Endometrial microvascular endothelial cells (primary cell): ENCODE results near the gene MAN2A1. TPM values are rescaled to one million over a fixed set of nuclear protein-coding genes. Genes with fewer than 3 reads are reported as not detected.

ENCODE experiments used
- in situ Hi-C: cut with HindIII; loops from 2 replicates; pipeline ENCODE4 v1.10.0; 2017; ENCODE audit warnings: low sequenced_read_pairs, low pct_unique_long_range_greater_than_20kb; ENCODE audit errors: inconsistent ontology term
- total RNA-seq: library from RNA; depleted of rRNA; stranded (reverse); fragments of >200 nt; gene quantifications from one replicate; pipeline ENCODE4 v1.2.3, GENCODE V29; 2015; ENCODE audit errors: inconsistent ontology term

The MAN2A1 gene
- total RNA-seq, 1 donor from 2014 or later: 89.2 TPM

GRCh38 chr5:109701792-109702191 is 12.1 kb downstream of the MAN2A1 start:
- in situ Hi-C loops: no loop called here

GRCh38 chr5:109703166-109703565 is 13.4 kb downstream of the MAN2A1 start:
- in situ Hi-C loops: no loop called here

GRCh38 chr5:109703829-109704228 is 14.1 kb downstream of the MAN2A1 start:
- in situ Hi-C loops: no loop called here

GRCh38 chr5:109704282-109704952 is 14.7 kb downstream of the MAN2A1 start:
- in situ Hi-C loops: no loop called here

- in situ Hi-C loops: no loop called here
Observed at GRCh38 chr5:109705596-109705995, 15.9 kb downstream of the MAN2A1 start.

GRCh38 chr5:109706095-109706494 is 16.4 kb downstream of the MAN2A1 start:
- in situ Hi-C loops: no loop called here

GRCh38 chr5:109707531-109707930 is 17.8 kb downstream of the MAN2A1 start:
- in situ Hi-C loops: no loop called here

- in situ Hi-C loops: no loop called here
Observed at GRCh38 chr5:109708813-109709212, 19.1 kb downstream of the MAN2A1 start.

- in situ Hi-C loops: no loop called here
Observed at GRCh38 chr5:109709225-109709624, 19.5 kb downstream of the MAN2A1 start.

- in situ Hi-C loops: no loop called here
Observed at GRCh38 chr5:109711673-109712072, 21.9 kb downstream of the MAN2A1 start.

- in situ Hi-C loops: no loop called here
Observed at GRCh38 chr5:109713453-109713852, 23.7 kb downstream of the MAN2A1 start.

- in situ Hi-C loops: no loop called here
Observed at GRCh38 chr5:109714592-109714991, 24.9 kb downstream of the MAN2A1 start.

- in situ Hi-C loops: no loop called here
Observed at GRCh38 chr5:109718216-109718615, 28.5 kb downstream of the MAN2A1 start.

- in situ Hi-C loops: no loop called here
Observed at GRCh38 chr5:109718632-109719031, 28.9 kb downstream of the MAN2A1 start.

- in situ Hi-C loops: no loop called here
Observed at GRCh38 chr5:109719978-109720377, 30.3 kb downstream of the MAN2A1 start.

- in situ Hi-C loops: no loop called here
Observed at GRCh38 chr5:109721741-109722140, 32.0 kb downstream of the MAN2A1 start.

- in situ Hi-C loops: no loop called here
Observed at GRCh38 chr5:109723606-109724005, 33.9 kb downstream of the MAN2A1 start.

GRCh38 chr5:109725135-109725534 is 35.4 kb downstream of the MAN2A1 start:
- in situ Hi-C loops: no loop called here

GRCh38 chr5:109739741-109740728 is 50.3 kb downstream of the MAN2A1 start:
- in situ Hi-C loops: no loop called here

GRCh38 chr5:109740966-109741365 is 51.2 kb downstream of the MAN2A1 start:
- in situ Hi-C loops: no loop called here
